Measurements from ENCODE around the gene FBXO42.
A peak's percentile ranks its signal among the peaks of the same experiment; 100 is the strongest.
"Not testable (repeated sequence)": the region's sequence is repeated elsewhere in the genome, so short reads cannot be mapped to it uniquely, and the experiment has no call there.

The FBXO42 gene

GRCh38 chr1:16215882-16216753, 136.2 kb downstream of the FBXO42 start:
- H3K4me3 ChIP-seq (ENCODE audit: low read depth in 1 of 5, low read length in 5 of 5), result peak overlapping the region; percentile 63 to 86 (median 78)
- H3K4me1 ChIP-seq (ENCODE audit: control insufficient read depth in 5 of 5, insufficient read depth in 5 of 5, low read length in 5 of 5), result peaks cover 0 to 22% (median 20%) of the 10 kb centered on the region in 5 donors
- no peaks in the 10 kb centered on the region for H3K9me3 ChIP-seq (ENCODE audit: control insufficient read depth in 5 of 5, low read length in 5 of 5)
- no peaks in the 10 kb centered on the region for H3K36me3 ChIP-seq (ENCODE audit: control insufficient read depth in 5 of 5, insufficient read depth in 5 of 5, low read length in 5 of 5)
- no peaks in the 10 kb centered on the region for H3K27me3 ChIP-seq (ENCODE audit: control insufficient read depth in 5 of 5, insufficient read depth in 4 of 5, low read length in 5 of 5)
- peak overlapping the region in 3 of 5 donors; percentile 27 to 75 (median 70) for H3K9ac ChIP-seq (ENCODE audit: low read length in 5 of 5)
- no peak overlapping the region for H3K27ac ChIP-seq (ENCODE audit: low read depth, low read length)

DNA sequence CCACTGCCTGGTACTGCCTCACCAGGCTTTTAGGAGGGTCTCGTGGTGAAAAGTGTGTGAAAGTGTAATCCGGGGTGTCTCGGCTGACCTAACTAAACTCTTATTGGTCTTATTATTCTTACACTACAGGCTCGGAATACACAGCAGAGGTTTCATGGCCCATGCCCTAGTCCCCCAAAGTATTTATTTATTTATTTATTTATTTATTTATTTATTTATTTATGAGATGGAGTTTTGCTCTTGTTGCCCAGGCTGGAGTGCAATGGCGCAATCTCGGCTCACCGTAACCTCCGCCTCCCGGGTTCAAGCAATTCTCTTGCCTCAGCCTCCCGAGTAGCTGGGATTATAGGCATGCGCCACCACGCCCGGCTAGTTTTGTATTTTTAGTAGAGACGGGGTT, 137.0 kb downstream of the FBXO42 start:
- not testable (repeated sequence) for H3K27me3 ChIP-seq (ENCODE audit: control insufficient read depth in 5 of 5, insufficient read depth in 4 of 5, low read length in 5 of 5); H3K36me3 ChIP-seq (ENCODE audit: control insufficient read depth in 5 of 5, insufficient read depth in 5 of 5, low read length in 5 of 5); H3K27ac ChIP-seq (ENCODE audit: low read depth, low read length); H3K9ac ChIP-seq (ENCODE audit: low read length in 5 of 5); H3K9me3 ChIP-seq (ENCODE audit: control insufficient read depth in 5 of 5, low read length in 5 of 5); H3K4me3 ChIP-seq (ENCODE audit: low read depth in 1 of 5, low read length in 5 of 5)
- peaks cover 0 to 22% (median 20%) of the 10 kb centered on the region in 5 donors for H3K4me1 ChIP-seq (ENCODE audit: control insufficient read depth in 5 of 5, insufficient read depth in 5 of 5, low read length in 5 of 5)

DNA sequence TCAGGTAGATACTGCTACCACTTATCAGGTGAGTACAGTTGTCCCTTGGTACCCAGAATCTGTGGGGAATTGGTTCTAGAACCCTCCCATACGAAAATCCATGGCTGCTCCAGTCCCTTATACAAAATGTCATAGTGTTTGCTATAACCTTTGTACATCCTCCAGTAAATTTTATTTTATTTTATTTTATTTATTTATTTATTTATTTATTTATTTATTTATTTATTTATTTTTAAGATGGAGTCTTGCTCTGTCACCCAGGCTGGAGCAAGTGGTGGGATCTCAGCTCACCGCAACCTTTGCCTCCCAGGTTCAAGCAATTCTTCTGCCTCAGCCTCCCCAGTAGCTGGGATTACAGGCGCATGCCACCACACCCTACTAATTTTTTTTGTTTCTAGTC, 138.7 kb downstream of the FBXO42 start:
- not testable (repeated sequence) for H3K27ac ChIP-seq (ENCODE audit: low read depth, low read length); H3K27me3 ChIP-seq (ENCODE audit: control insufficient read depth in 5 of 5, insufficient read depth in 4 of 5, low read length in 5 of 5); H3K9me3 ChIP-seq (ENCODE audit: control insufficient read depth in 5 of 5, low read length in 5 of 5); H3K4me3 ChIP-seq (ENCODE audit: low read depth in 1 of 5, low read length in 5 of 5); H3K9ac ChIP-seq (ENCODE audit: low read length in 5 of 5); H3K36me3 ChIP-seq (ENCODE audit: control insufficient read depth in 5 of 5, insufficient read depth in 5 of 5, low read length in 5 of 5)
- H3K4me1 ChIP-seq (ENCODE audit: control insufficient read depth in 5 of 5, insufficient read depth in 5 of 5, low read length in 5 of 5), result peaks cover 0 to 22% (median 20%) of the 10 kb centered on the region in 5 donors

GRCh38 chr1:16213013-16213412, 139.3 kb downstream of the FBXO42 start:
- Histone ChIP-seq H3K27me3 (ENCODE audit: control insufficient read depth in 5 of 5, insufficient read depth in 4 of 5, low read length in 5 of 5) (no peaks in the 10 kb centered on the region), H3K9me3 (ENCODE audit: control insufficient read depth in 5 of 5, low read length in 5 of 5) (no peaks in the 10 kb centered on the region), H3K4me1 (ENCODE audit: control insufficient read depth in 5 of 5, insufficient read depth in 5 of 5, low read length in 5 of 5) (peaks cover 0 to 22% (median 20%) of the 10 kb centered on the region in 5 donors), H3K4me3 (ENCODE audit: low read depth in 1 of 5, low read length in 5 of 5) (no peak overlapping the region), H3K27ac (ENCODE audit: low read depth, low read length) (no peak overlapping the region), H3K36me3 (ENCODE audit: control insufficient read depth in 5 of 5, insufficient read depth in 5 of 5, low read length in 5 of 5) (no peaks in the 10 kb centered on the region), H3K9ac (ENCODE audit: low read length in 5 of 5) (no peak overlapping the region)

GRCh38 chr1:16212251-16212961, 139.9 kb downstream of the FBXO42 start, which contains the start of gene ARHGEF19:
Gene ARHGEF19 (minus strand): TSS chr1:16212652. CDS start chr1:16209054, 3,598 bp downstream.
- H3K36me3 ChIP-seq (ENCODE audit: control insufficient read depth in 5 of 5, insufficient read depth in 5 of 5, low read length in 5 of 5), result no peaks in the 10 kb centered on the region
- H3K4me1 ChIP-seq (ENCODE audit: control insufficient read depth in 5 of 5, insufficient read depth in 5 of 5, low read length in 5 of 5), result peaks cover 0 to 19% (median 18%) of the 10 kb centered on the region in 5 donors
- H3K27me3 ChIP-seq (ENCODE audit: control insufficient read depth in 5 of 5, insufficient read depth in 4 of 5, low read length in 5 of 5), result no peaks in the 10 kb centered on the region
- no peak within 1 kb of the TSS for H3K9ac ChIP-seq (ENCODE audit: low read length in 5 of 5)
- no peak within 1 kb of the TSS for H3K27ac ChIP-seq (ENCODE audit: low read depth, low read length)
- H3K9me3 ChIP-seq (ENCODE audit: control insufficient read depth in 5 of 5, low read length in 5 of 5), result no peaks in the 10 kb centered on the region
- no peak within 1 kb of the TSS for H3K4me3 ChIP-seq (ENCODE audit: low read depth in 1 of 5, low read length in 5 of 5)

DNA sequence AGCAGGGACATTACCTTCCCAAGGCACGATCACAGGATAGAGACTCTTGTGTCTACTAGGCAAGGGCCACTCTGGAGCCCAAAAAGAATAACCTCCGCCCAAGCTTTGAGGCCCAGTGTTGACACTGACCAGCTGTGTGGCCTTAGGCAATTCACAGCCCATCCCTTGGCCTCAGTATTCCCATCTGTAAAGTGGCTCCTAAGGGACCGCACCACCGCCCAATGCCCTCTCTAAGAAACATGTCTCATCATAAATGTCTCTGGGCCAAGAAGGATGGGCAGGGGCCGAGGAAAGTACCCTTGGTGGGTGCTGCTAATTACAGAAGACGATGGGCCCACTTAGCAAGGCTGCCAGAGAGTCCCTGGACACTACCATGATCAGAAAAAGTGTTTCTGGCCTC, 140.5 kb downstream of the FBXO42 start:
- Histone ChIP-seq H3K4me1 (ENCODE audit: control insufficient read depth in 5 of 5, insufficient read depth in 5 of 5, low read length in 5 of 5) (peaks cover 0 to 21% (median 17%) of the 10 kb centered on the region in 5 donors), H3K4me3 (ENCODE audit: low read depth in 1 of 5, low read length in 5 of 5) (no peak overlapping the region), H3K27ac (ENCODE audit: low read depth, low read length) (no peak overlapping the region), H3K27me3 (ENCODE audit: control insufficient read depth in 5 of 5, insufficient read depth in 4 of 5, low read length in 5 of 5) (no peaks in the 10 kb centered on the region), H3K36me3 (ENCODE audit: control insufficient read depth in 5 of 5, insufficient read depth in 5 of 5, low read length in 5 of 5) (no peaks in the 10 kb centered on the region), H3K9me3 (ENCODE audit: control insufficient read depth in 5 of 5, low read length in 5 of 5) (no peaks in the 10 kb centered on the region), H3K9ac (ENCODE audit: low read length in 5 of 5) (no peak overlapping the region)

- H3K9ac ChIP-seq (ENCODE audit: low read length in 5 of 5), result no peak overlapping the region
- no peaks in the 10 kb centered on the region for H3K9me3 ChIP-seq (ENCODE audit: control insufficient read depth in 5 of 5, low read length in 5 of 5)
- H3K27ac ChIP-seq (ENCODE audit: low read depth, low read length), result no peak overlapping the region
- no peaks in the 10 kb centered on the region for H3K36me3 ChIP-seq (ENCODE audit: control insufficient read depth in 5 of 5, insufficient read depth in 5 of 5, low read length in 5 of 5)
- H3K27me3 ChIP-seq (ENCODE audit: control insufficient read depth in 5 of 5, insufficient read depth in 4 of 5, low read length in 5 of 5), result no peaks in the 10 kb centered on the region
- H3K4me1 ChIP-seq (ENCODE audit: control insufficient read depth in 5 of 5, insufficient read depth in 5 of 5, low read length in 5 of 5), result peaks cover 0 to 16% (median 12%) of the 10 kb centered on the region in 5 donors
- no peak overlapping the region for H3K4me3 ChIP-seq (ENCODE audit: low read depth in 1 of 5, low read length in 5 of 5)
Measured at GRCh38 chr1:16210581-16210980, 141.7 kb downstream of the FBXO42 start.

DNA sequence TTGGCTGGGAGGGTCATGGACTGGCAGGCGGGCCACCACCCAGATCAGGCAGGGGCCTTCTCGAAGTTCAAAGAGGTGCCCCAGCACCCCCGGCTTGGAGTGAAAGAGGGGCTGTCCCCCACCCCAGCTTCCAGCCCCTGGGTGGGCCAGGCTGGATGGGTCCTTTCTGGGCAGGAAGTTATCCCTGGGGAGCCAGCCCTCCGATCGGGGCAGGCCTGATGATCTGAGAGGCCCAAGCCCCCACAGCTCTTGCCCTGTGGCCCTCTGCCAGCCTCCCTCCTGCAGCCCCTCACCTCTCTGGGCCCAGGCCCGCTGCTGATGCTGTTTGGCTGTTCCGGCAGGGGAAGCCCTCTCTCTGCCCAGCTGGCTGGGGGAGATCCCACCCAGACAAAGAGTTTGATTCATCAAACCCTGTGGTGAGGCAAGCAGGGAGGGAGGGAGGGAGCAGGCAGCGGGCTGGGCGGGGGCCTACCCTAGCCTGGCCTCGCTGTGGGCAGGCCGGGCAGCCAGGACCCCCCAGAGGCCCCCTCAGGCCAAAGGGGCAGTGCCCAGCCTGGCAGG, 142.4 kb downstream of the FBXO42 start:
- H3K4me1 ChIP-seq (ENCODE audit: control insufficient read depth in 5 of 5, insufficient read depth in 5 of 5, low read length in 5 of 5), result peaks cover 0 to 16% (median 12%) of the 10 kb centered on the region in 5 donors
- no peaks in the 10 kb centered on the region for H3K36me3 ChIP-seq (ENCODE audit: control insufficient read depth in 5 of 5, insufficient read depth in 5 of 5, low read length in 5 of 5)
- no peaks in the 10 kb centered on the region for H3K9me3 ChIP-seq (ENCODE audit: control insufficient read depth in 5 of 5, low read length in 5 of 5)
- no peak overlapping the region for H3K9ac ChIP-seq (ENCODE audit: low read length in 5 of 5)
- no peak overlapping the region for H3K4me3 ChIP-seq (ENCODE audit: low read depth in 1 of 5, low read length in 5 of 5)
- H3K27me3 ChIP-seq (ENCODE audit: control insufficient read depth in 5 of 5, insufficient read depth in 4 of 5, low read length in 5 of 5), result no peaks in the 10 kb centered on the region
- H3K27ac ChIP-seq (ENCODE audit: low read depth, low read length), result no peak overlapping the region

DNA sequence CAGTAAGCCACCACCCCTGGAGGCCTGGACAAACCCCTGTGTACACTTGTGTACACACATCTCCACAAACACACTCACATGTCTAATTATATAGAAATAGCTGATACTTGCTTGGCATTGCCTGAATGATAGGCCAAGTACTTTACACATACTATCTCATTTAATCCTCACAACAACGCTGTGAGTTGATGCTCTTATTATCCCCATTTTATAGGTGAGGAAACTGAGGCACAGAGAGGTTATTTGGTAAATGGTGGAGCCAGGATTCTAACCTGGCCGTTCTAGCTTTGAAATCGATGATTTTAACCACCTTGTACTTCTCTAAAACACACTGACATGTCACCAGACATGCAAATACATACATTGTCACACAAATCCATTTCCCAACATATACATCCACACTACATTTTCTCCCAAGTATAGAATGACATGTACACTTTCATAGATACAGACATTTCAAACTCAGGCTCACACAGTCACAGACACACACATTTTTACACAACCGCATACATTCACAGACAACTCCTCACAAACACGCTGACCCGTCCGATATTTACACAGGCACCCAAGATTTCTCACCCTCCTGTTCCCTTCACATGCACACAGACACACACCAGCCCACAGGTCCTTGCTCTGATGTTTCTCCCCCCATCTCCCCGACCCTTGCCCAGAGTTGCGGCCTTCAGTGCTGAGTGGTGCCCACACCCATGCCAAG, 143.0 kb downstream of the FBXO42 start:
- Histone ChIP-seq H3K9me3 (ENCODE audit: control insufficient read depth in 5 of 5, low read length in 5 of 5) (no peaks in the 10 kb centered on the region), H3K4me3 (ENCODE audit: low read depth in 1 of 5, low read length in 5 of 5) (no peak overlapping the region), H3K36me3 (ENCODE audit: control insufficient read depth in 5 of 5, insufficient read depth in 5 of 5, low read length in 5 of 5) (peaks cover 0 to 2% (median 0%) of the 10 kb centered on the region in 5 donors), H3K9ac (ENCODE audit: low read length in 5 of 5) (no peak overlapping the region), H3K27ac (ENCODE audit: low read depth, low read length) (no peak overlapping the region), H3K27me3 (ENCODE audit: control insufficient read depth in 5 of 5, insufficient read depth in 4 of 5, low read length in 5 of 5) (no peaks in the 10 kb centered on the region), H3K4me1 (ENCODE audit: control insufficient read depth in 5 of 5, insufficient read depth in 5 of 5, low read length in 5 of 5) (peaks cover 0 to 16% (median 12%) of the 10 kb centered on the region in 5 donors)

Measured in subcutaneous abdominal adipose tissue (tissue), 5 donors.